Globus pallidus (tissue), 1 donor: ENCODE measurements around the gene CC2D2B.
"Not testable (repeated sequence)": the region's sequence is repeated elsewhere in the genome, so short reads cannot be mapped to it uniquely, and the experiment has no call there.

ENCODE experiments used
- DNase-seq: peaks from one replicate; pipeline ENCODE4 v3.0.0-alpha.2; 2015; ENCODE audit warnings: low spot score

The CC2D2B gene, protein sequence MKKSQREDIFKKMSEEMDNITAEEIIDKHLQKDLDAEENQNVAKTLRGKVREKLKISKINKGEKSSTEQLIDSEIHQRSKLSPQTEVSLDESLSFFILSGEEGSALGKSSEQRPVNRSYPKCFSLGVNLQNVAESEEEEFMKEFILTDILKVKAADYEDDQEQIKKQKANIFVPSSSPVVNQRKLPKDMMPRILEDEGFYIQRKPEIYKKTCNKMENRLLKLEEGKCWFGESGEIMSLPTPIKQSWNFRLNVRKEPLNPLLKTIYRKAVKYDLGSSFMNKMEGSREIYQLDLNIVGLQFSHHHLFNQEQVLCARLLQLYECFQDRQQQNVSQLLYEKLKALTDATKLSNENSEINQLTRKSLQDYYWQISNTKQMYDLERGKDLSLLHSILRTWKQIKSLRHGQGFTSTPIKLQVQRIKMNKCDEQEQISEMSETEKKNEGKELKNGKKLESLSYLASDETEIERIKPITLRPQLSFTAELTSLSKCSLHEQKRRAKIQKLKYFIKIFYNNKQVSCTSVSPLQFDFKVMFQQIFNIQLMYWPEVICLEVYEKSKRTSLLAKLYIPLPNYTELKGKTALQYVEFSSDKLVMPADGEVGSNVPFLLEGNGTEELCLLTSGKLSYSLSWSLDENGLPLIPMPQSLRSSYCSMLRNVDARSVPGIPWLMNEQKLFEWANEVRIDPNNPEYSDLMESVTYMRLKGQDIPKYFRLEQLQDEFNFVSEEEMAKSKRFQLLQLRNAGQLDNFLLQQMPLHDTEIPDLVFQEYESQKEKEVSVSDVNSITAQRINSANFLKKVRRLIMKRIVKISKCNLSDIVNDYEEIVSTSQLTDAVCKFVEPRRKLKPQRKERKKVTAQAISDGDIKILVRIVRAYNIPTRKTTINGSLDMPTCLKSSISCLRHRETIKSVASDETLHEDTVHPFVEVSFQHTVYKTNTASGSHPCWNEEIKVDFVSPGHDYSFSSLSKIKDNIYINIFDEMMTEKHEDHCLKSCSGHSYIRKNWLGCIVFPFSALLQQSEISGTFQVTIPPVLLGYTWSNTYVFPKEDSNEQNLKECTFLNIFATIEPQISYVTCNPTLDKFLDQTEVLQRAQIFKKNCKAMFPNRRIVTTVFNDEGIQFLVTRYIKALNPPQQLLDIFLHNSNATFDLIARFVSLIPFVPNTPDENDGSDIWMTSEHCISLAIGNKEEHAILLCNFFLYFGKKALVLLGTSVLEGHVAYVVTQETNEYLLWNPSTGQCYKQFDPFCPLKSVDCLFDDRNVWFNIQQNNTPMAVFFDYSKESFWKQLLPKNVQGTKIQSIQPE (N-terminal part only)

DNA sequence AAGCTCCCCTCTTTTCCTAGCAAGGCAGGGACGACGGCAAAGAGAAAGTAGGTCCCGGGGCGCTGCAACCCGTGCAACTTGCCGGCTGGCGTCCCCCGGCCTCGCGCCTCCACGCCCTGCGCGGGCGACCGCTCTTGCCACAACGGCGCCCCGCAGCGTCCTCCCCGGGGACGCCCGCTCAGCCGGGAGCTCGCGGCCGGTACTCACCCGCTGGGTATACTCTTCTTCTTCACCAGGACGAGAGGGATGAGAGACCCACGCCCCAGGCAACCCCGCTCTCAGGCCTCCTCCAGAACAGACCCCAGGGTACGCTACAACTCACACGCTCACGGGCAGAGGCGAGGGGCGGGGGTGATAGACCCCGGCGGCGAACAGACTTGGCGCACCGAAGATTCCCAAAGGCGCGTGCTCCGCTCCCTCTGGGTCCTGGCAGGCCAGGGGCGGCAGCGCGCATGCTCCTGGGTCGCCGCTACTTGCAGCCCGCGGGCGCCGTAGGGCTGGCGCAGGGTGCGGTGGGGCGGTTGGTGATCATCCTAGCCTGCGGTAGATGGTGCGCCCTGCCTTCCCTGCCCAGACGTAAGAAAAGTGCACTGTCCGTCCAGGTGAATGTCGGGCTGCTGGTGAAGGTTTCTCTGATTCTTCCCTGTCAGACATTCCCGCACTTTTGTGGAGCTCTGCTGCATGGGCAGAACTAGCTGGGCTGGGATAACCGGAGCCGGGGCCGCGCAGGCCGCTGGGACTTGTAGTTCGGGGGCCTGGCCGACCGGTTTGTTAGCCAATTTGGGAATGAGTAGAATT lies at the start of gene CC2D2B:
TSS of gene CC2D2B (plus strand) at position 520 of the 798 bp plus-strand sequence. CDS start 3,349 bp downstream, outside the sequence.
- peak; percentile 86 for DNase-seq

DNA sequence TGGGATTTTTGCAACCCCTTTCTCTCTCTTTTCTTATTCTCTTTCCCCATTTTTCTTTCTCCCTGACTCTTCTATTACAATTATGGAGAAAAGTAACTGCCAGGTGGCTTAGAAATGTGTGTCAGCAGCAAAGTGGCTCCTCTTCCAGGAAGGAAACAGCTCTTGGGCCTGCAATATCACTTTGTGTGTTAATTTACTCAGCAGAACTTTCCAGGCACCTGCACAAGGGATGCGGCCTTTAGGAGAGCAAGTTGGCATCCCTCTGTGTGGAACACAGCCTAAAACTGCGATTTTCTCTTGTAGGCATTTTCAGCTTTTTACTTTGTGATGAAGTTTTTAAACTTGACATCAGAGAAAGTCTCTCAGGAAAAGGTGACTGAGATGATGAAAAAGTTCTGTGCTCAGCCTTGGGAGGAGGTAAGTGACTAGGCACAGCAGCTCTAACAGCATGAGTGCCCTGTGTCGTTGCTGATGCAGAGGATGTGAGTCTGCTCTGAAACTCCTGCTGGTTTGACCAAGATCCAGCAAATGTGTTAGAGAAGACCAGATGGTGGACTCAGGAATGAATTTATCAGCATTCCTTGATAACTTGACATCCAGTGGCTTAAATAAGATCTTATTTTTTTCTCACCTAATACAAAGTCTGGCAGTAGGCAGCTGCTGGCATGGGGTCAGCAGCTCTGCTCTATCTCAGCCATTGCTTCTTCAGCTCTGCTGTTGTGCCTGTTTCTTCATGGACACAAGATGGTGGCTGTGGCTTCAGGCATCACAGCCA lies 47.4 kb upstream of the CC2D2B start:
- DNase-seq = no peak

DNA sequence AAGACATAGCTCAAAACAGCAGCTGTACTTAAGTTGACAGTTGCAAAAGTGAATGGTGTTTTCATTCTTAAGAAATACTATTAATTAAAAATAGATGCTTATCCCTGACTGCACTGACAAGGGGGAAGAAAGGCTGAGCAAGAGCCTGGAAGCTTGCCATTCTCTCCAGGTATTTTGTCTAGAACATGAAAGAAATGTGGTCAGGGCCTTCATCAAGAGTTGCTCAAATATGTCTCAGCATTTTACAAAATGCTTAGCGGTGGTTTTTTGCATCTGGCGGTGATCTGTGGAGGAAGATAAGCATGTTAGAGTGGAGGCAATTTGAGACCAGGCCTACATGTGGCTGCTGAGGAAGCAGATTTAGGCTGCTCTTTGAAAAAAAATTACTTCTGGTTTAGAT lies 46.4 kb upstream of the CC2D2B start:
- DNase-seq = no peak

DNA sequence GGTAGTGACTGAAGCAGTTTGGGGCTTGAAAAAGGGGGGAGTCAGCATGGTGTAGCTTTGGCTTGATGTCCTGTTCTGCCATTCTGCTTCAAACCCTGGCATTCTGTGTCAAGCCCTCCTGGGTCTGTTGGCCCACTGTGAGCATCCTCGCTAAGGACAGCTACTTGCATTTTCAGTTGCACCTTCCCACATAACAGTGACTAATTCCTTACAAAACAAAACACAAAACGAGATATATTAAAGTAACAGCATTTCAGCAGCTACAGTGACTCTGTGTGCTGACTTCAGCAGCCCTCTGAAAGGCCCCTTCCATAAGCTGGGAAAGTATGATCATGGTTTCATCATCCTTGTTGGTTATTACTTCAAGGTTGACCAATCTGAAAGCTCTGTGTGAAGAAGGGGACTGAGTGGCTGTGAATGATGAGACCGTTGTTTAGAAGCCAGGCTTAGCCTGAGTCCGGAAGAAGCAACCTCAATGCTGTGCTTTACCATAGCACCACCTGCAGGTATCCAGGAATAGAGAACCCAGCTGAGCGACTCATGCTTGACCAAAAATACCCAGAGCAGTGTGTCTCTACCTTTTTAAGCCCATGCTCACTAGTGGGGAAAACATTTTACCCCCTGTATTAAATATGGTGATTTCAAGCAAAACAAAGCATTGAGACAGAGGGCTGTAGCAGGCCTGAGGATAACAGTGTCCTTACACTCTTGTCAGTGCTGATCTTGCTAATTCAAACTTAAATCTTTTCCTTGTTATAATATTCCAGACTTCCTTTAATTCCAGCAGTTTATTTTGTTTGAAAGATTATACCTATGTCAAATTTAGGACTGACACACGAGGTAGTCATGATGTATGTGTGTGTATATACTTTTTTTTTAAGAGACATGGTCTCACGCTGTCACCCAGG lies 42.6 kb upstream of the CC2D2B start:
- peak; percentile 24 for DNase-seq

DNA sequence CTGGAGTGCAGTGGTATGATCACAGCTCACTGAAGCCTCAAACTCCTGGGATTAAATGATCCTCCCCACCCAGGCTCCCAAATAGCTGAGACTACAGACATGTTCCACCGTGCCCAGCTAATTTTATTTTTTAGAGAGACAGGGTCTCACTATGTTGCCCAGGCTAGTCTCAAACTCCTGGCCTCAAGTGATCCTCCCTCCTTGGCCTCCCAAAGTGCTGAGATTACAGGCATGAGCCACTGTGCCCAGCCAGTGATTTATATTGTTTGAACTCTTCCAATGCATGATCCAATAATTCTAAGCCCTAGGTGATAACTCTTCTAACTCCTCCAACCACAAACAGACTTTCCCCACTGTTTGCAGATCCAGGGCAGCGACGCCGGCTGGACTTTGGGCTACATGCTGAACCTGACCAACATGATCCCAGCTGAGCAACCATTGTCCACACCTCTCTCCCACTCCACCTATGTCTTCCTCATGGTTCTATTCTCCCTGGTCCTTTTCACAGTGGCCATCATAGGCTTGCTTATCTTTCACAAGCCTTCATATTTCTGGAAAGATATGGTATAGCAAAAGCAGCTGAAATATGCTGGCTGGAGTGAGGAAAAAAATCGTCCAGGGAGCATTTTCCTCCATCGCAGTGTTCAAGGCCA lies 41.8 kb upstream of the CC2D2B start:
- DNase-seq = no peak

DNA sequence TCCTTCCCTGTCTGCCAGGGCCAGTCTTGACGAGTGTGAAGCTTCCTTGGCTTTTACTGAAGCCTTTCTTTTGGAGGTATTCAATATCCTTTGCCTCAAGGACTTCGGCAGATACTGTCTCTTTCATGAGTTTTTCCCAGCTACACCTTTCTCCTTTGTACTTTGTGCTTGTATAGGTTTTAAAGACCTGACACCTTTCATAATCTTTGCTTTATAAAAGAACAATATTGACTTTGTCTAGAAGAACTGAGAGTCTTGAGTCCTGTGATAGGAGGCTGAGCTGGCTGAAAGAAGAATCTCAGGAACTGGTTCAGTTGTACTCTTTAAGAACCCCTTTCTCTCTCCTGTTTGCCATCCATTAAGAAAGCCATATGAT lies 41.3 kb upstream of the CC2D2B start:
- no peak for DNase-seq

DNA sequence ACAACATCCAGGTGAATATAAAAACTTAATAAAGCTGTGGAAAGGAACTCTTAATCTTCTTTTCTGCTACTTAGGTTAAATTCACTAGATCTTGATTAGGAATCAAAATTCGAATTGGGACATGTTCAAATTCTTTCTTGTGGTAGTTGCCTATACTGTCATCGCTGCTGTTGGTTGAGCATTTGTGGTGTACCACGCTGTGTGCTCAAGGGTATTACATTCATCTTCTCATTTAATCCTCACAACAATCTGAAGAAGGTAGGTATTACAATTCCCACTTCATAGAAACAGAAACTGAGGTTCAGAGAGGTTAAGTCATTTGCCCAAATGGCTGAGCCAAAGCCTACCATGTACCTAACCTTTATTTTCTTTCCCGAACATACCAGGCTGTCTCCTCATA lies 39.9 kb upstream of the CC2D2B start:
- no peak for DNase-seq

DNA sequence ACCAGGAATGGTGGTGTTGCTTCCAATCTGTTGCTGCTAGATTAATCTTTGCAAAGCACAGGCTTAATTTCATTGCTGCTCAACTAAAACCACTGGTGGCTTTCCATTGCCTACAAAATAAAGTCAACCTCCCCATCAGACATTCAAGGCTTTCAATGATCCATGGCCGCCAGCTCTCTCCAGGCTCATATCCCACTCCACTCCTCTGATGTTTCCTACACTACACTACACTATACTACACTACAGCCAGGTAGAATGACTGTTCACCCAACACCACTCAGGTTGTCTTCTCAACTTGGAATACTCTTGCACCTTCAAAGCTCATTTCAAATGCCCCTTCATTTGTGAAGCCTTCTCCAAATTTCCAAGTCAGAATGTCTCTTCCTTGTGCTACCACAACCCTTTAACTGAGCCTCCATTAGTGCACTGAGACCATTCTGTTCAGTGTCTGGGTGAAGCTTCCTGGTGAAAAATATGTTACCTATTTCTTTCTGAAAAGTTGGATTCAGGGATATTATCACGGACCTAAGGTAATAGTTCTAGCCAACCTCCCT lies 35.5 kb upstream of the CC2D2B start:
- DNase-seq = no peak

DNA sequence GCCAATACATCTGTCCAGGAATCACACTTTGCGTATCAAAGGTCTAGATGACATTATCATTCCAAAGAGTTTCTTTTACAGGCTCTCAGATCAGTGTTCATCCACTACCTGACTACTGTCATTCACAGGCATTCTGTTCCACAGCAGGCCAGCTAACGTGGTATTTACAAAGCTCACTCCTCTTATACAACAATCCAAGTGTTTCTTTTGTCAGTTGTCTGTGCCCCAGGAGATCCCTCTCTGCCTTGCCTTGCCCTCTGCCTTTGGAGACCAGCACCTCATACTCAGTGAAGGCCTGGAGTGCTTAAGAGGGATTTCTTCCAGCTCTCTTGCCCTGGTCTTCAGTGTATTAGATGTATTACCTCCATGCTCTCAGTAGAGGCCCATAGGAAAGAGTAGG lies 34.6 kb upstream of the CC2D2B start:
- no peak for DNase-seq

DNA sequence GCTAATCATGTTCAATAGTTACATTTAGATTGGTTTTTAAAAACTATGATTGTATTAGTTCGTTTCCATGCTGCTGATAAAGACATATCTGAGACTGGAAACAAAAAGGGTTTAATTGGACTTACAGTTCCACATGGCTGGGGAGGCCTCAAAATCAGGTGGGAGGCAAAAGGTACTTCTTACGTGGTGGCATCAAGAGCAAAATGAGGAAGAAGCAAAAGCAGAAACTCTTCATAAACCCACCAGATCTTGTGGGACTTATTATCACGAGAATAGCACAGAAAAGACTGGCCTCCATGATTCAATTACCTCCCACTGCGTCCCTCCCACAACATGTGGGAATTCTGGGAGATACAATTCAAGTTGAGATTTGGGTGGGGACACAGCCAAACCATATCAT lies 34.1 kb upstream of the CC2D2B start:
- DNase-seq = no peak

DNA sequence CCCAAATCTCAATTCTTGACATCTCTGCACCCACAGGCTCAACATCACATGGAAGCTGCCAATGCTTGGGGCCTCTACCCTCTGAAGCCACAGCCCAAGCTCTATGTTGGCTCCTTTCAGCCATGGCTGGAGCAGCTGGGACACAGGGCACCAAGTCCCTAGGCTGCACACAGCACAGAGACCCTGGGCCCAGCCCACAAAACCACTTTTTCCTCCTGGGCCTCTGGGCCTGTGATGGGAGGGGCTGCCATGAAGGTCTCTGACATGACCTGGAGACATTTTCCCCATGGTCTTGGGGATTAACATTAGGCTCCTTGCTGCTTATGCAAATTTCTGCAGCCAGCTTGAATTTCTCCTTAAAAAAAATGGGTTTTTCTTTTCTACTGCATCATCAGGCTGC lies 33.0 kb upstream of the CC2D2B start:
- DNase-seq = not testable (repeated sequence)

DNA sequence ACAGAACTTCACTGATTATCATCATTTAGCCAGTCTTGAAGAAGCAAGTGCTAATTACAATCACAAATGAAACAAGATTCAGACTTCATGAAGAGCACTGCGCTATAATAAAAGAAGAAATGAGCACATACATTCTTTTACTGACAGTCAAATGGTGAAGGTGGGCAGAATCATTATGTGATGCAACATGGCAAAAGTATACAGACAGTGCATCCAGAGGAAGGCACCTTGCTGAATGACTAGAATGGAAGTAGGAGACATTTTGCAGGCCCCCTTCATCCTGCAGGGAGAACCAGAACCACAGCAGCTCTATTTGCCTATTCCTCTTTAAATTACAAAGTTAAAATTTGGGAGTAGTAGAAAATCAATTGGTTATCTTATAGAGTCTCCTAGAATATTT lies 31.0 kb upstream of the CC2D2B start:
- DNase-seq = no peak

DNA sequence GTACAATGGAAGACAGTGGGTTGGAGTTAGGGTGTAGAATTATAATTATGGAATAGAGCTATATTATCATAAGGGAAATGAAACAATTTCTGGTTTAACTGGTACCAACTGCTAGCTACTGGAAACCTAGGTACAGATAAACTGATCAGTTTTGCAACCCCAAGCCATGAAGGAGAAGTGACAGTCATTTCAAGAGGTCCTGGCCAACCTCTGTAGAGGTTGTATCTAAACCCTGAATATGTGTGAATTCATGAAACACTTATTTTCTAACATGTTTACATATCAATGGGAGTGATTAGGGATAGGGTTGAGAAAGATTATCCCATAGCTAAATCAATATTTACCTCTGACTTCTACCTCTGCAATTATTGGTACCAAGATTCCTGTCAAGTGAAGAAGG lies 29.9 kb upstream of the CC2D2B start:
- no peak for DNase-seq

DNA sequence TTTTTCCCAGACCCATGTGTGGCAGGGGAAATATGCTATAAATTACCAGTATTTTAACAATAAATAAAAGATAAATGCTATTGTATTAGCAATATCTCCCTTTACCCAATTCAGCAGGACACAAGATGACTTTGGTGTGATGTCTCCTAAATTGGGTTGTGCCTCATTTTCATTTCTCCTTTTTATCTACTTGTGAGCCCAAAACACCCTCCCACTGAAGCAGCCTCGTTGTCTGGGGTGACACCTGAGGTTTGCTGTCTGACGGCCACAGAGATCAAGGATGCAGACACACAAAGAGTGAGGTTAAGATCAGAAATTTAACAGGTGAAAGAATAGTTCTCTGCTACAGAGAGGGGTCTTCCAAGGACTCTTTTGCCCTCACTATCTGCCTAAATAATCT lies 27.1 kb upstream of the CC2D2B start:
- no peak for DNase-seq

DNA sequence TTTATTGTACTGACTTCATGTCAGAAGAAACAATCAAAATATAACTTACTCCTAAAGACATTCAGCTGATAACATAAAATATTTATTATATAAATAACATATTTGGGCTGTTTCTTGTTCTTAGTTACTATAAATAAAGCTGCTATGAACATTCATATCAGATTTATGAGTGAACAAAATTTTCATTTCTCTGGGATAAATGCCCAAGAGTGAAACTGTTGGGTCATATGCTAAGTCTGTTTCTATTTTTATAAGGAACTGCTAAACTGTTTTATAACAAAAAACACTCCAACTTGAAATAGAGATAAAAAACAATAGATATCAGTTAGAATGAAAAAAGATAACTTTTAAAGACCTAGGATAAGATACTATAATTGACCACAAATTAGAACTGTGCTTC lies 26.5 kb upstream of the CC2D2B start:
- DNase-seq = no peak

DNA sequence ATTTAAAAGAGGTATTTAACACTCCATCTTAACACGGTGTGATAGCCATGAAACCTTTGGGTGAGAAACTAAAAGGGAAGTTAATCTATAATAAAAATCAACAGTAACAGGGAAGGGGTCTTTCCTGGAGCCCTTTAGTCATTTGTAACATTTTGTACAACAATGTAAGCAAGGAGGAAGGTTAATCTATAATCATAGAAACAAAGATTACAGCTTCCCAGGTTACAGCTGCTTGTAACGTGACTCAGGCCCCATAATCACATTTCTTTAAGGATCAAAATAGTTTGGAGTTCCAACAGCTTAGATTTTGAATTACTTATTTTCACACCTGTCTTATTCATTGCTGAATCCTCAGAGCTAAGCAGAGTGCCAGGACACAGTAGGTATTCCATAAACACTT lies 17.9 kb upstream of the CC2D2B start:
- DNase-seq = no peak

DNA sequence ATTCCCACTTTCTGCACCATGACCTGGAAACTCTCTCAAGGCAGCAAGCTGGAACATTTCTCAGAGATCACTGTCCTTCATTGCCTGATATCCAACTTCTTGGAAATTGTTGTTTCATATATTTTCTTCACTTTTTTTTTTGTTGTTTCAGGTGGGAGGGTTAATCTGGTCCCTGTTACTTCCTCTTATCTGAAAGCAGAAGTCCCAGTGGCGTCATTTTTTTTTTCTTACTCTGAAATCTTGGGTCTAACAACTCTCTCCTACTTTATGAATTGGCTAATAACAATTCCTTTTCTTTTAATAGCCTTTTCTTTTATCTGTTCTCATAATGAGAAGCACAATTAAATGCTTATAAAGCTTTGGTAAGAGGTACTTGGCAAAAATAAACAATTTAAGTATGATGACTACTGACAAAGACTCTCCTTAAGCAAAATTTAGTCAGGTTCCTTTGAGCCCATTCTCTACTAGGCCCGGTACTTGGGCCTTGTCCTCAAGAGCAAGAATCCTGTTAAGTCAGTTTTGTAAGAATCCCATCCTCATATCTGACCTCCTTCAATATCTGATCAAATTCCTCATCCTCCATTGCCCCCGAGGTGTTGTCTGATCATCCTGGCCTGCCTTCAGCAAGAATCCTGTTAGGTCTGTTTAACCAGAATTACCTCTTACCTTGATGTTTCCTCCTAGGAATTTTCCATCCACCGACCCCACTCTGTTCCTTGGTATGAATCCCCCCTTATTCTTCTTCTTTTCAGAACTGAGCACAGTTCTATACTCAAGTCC lies 11.5 kb upstream of the CC2D2B start:
- DNase-seq = no peak
